Tibial nerve (tissue), 4 donors: ENCODE data around the gene BAG5. TPM values are rescaled to one million over a fixed set of nuclear protein-coding genes. Genes with fewer than 3 reads are reported as not detected.
A peak's percentile ranks its signal among the peaks of the same experiment; 100 is the strongest.

Experiments
- DNase-seq, 2 donors: peaks; one replicate each; pipeline ENCODE4 v3.0.0-alpha.2; 2019; ENCODE audit warnings: low spot score in 2 of 2
- H3K27ac ChIP-seq, 4 donors: fragments of 200-600 bp; sonication (generic) in 3 of 4; one replicate each; pipeline ENCODE4 v1.5.1; 2017 to 2019; ENCODE audit warnings: mild to moderate bottlenecking in 1 of 4
- H3K27me3 ChIP-seq, 2 donors: fragments of 200-600 bp; sonication (generic) in 1 of 2; one replicate each; pipeline versions ENCODE4 v1.5.1 to v1.6.0; 2017 to 2019
- H3K36me3 ChIP-seq, 3 donors: fragments of 200-600 bp; sonication (generic); one replicate each; pipeline ENCODE4 v1.5.1; 2018 to 2019
- H3K4me1 ChIP-seq, 4 donors: fragments of 200-600 bp; sonication (generic) in 3 of 4; one replicate each; pipeline ENCODE4 v1.5.1; 2017 to 2019
- H3K4me3 ChIP-seq, 4 donors: fragments of 200-600 bp; sonication (generic) in 3 of 4; one replicate each; pipeline ENCODE4 v1.5.1; 2017 to 2019; ENCODE audit warnings: mild to moderate bottlenecking in 1 of 4, moderate library complexity in 1 of 4
- H3K9me3 ChIP-seq, 4 donors: fragments of 200-600 bp; sonication (generic) in 3 of 4; one replicate each; pipeline ENCODE4 v1.5.1; 2017 to 2019
- EP300 ChIP-seq, 2 donors: sonication (generic); formaldehyde crosslinking; IDR thresholded peaks; one replicate each; pipeline ENCODE4 v1.6.1; 2017; ENCODE audit warnings: antibody characterized with exemption in 2 of 2, mild to moderate bottlenecking in 1 of 2
- POLR2A ChIP-seq, 2 donors: fragments of 450-650 bp; IDR thresholded peaks; one replicate each; pipeline ENCODE4 v1.6.1; 2017; ENCODE audit warnings: antibody characterized with exemption in 2 of 2, mild to moderate bottlenecking in 2 of 2, moderate library complexity in 2 of 2
- WGBS, 2 donors: methylation state at CpG; one replicate each; pipeline ENCODE4 v1.1.5; 2018; 5-methylcytosine and 5-hydroxymethylcytosine counted together
- total RNA-seq, 4 donors: library from RNA; depleted of rRNA; stranded (reverse); fragments of >200 nt; gene quantifications; one replicate each; pipeline ENCODE4 v1.1.0, GENCODE V29; 2016
- TF ChIP-seq, protein P1 (sequence below), 5 experiments: fragments of 200-600 bp in 3 of 5; fragments of 450-650 bp in 2 of 5; sonication (generic) in 3 of 5; IDR thresholded peaks; one replicate each; pipeline ENCODE4 v1.5.1; 2016 to 2019; ENCODE audit warnings: antibody characterized with exemption in 5 of 5, mild to moderate bottlenecking in 3 of 5, moderate library complexity in 2 of 5

The BAG5 gene
- total RNA-seq, 4 donors from 2014 or later, result 26.1 to 36.5 (median 31.7) TPM

DNA sequence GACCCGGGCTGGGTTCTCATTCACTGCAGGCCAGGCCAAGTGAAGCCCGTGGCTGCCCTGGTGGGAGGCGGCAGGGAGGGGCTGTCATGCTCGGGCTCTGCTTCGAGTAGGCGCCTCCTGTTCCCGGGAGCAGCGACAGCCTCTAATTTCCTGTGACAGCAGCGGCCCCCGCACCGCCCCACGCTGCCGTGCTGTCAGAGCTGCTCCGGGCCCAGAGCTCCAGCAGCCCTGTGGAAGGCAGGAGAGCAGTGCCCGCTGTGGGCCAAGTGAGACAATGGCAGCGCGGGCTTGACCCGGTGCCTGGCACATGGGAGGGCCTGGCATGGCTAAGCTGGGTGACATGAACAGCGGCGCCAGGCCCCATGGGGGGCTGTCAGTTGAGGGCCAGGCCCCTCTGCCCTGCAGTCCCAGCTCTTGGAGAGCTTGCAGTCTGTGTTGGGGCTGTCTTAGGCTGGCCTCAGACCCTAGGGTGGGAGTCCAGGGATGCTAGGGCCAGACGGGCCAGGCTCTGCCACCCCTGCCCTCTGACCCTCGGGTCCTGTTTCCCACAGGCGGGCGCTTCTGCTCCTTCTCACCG, 28.4 kb downstream of the BAG5 start:
- TF ChIP-seq POLR2A (IDR thresholded peaks at IDR 0.05) (no peak), EP300 (IDR thresholded peaks at IDR 0.05) (no peak)
- TF ChIP-seq, protein P1, sequence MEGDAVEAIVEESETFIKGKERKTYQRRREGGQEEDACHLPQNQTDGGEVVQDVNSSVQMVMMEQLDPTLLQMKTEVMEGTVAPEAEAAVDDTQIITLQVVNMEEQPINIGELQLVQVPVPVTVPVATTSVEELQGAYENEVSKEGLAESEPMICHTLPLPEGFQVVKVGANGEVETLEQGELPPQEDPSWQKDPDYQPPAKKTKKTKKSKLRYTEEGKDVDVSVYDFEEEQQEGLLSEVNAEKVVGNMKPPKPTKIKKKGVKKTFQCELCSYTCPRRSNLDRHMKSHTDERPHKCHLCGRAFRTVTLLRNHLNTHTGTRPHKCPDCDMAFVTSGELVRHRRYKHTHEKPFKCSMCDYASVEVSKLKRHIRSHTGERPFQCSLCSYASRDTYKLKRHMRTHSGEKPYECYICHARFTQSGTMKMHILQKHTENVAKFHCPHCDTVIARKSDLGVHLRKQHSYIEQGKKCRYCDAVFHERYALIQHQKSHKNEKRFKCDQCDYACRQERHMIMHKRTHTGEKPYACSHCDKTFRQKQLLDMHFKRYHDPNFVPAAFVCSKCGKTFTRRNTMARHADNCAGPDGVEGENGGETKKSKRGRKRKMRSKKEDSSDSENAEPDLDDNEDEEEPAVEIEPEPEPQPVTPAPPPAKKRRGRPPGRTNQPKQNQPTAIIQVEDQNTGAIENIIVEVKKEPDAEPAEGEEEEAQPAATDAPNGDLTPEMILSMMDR (IDR thresholded peaks at IDR 0.05), result no peak
- Histone ChIP-seq H3K9me3 (no peaks in the 10 kb centered on the region), H3K27me3 (no peaks in the 10 kb centered on the region), H3K4me3 (no peak overlapping the region), H3K4me1 (peaks cover 0 to 68% (median 25%) of the 10 kb centered on the region in 4 donors), H3K36me3 (peaks cover 0 to 65% (median 0%) of the 10 kb centered on the region in 3 donors), H3K27ac (peak overlapping the region in 2 of 4 donors; percentile 44 to 53)
- DNase-seq, result no peak
- 85 to 97% methylated on average over 10 to 16 of the region's 25 CpGs for WGBS, 2 donors

- H3K27me3 ChIP-seq, result no peaks in the 10 kb centered on the region
- H3K4me1 ChIP-seq, result peaks cover 0 to 65% (median 23%) of the 10 kb centered on the region in 4 donors
- TF ChIP-seq POLR2A (IDR thresholded peaks at IDR 0.05) (no peak), EP300 (IDR thresholded peaks at IDR 0.05) (no peak)
- TF ChIP-seq, protein P1 (IDR thresholded peaks at IDR 0.05), result no peak
- DNase-seq, result no peak
- no peaks in the 10 kb centered on the region for H3K9me3 ChIP-seq
- 79 to 80% methylated on average over 16 to 22 of the region's 23 CpGs for WGBS, 2 donors
- H3K36me3 ChIP-seq, result peaks cover 0 to 65% (median 0%) of the 10 kb centered on the region in 3 donors
- peak overlapping the region in 2 of 4 donors; percentile 36 to 44 for H3K27ac ChIP-seq
- H3K4me3 ChIP-seq, result no peak overlapping the region
Observed at GRCh38 chr14:103533137-103533998, 29.1 kb downstream of the BAG5 start.

DNA sequence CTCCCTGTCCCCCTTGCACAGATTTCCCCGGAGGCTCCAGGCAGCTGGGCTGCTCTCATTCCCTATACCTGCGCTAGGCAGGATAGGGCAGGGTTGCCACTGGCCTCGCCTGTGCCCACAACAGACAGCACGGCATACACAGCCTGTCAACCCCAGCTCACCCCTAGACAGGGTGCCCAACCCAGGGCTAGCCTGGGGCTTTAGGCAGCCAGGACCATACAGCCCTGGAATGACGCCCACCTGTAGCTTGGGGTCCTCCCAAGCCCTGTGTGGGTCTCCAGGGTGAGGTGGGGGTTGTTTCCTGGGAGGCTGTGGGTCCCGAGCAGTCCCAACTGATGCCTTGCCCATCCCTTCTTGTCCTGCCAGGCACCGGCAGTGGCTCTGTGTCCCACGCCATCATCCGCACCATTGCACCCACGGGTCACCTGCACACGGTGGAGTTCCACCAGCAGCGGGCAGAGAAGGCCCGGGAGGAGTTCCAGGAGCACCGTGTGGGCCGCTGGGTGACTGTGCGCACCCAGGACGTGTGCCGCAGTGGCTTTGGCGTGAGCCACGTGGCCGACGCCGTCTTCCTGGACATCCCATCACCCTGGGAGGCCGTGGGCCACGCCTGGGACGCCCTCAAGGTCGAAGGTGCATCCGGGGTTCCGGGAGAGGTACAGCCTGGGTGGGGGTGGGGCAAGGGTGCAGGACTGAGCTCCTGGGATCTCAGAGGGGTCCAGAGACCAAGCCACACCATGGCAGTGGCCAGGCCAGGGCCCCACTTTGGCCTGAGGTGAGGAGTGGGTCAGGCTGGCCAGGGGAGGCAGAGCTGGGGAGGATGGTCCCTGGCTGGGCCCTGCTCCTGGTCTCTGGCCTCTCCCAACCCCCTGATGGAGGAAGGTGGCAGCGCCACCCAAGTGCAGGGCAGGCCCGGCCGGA, 30.0 kb downstream of the BAG5 start:
- H3K4me3 ChIP-seq, result no peak overlapping the region
- TF ChIP-seq POLR2A (IDR thresholded peaks at IDR 0.05) (no peak), EP300 (IDR thresholded peaks at IDR 0.05) (no peak)
- TF ChIP-seq, protein P1 (IDR thresholded peaks at IDR 0.05), result no peak
- H3K36me3 ChIP-seq, result peaks cover 0 to 65% (median 0%) of the 10 kb centered on the region in 3 donors
- H3K27ac ChIP-seq, result peak overlapping the region in 1 of 4 donors; percentile 44
- no peaks in the 10 kb centered on the region for H3K9me3 ChIP-seq
- no peaks in the 10 kb centered on the region for H3K27me3 ChIP-seq
- H3K4me1 ChIP-seq, result peaks cover 0 to 67% (median 29%) of the 10 kb centered on the region in 4 donors
- DNase-seq, result no peak
- 82 to 87% methylated on average over 18 to 27 of the region's 32 CpGs for WGBS, 2 donors

DNA sequence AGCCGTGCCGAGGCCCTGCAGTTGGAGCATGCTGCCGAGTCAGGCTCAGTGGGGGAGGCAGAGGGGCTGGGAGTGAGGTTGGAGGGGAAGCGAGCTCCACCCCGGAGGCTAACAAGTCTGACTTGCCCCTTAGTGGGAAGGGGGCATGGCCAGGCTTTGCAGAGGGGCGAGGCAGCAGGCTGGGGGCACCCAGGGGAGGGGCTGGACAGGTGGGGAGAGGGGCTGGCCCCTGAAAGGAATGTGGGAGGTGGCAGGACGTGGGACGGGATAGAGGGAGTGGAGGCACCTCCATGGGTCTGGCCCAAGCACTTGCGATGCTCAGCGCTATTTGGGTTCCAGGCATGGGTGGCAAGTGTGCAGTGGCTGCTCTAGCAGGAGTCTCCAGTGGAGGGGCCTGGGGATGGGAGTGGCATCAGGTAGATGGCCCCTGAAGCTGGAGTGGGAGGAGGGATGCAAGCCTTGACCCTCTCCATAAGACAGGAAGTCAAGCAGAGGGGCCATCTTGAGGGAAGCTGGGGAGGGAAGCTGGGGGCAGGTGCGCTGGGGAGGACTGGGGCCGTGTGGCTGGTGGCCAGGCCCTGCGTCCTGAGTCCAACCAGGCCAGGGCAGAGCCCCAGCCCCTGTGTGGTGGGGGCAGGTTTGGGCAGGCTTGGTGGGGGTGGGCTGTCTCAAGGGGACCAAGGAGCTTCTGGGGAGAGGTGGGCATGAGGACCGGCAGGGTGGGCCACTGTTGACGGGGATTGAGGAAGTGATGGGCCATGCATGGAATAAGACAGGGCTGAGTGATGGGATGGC, 30.8 kb downstream of the BAG5 start:
- no peak for DNase-seq
- Histone ChIP-seq H3K4me1 (peaks cover 0 to 76% (median 32%) of the 10 kb centered on the region in 4 donors), H3K9me3 (no peaks in the 10 kb centered on the region), H3K27me3 (no peaks in the 10 kb centered on the region), H3K4me3 (no peak overlapping the region), H3K27ac (no peak overlapping the region), H3K36me3 (peaks cover 0 to 64% (median 0%) of the 10 kb centered on the region in 3 donors)
- WGBS, 2 donors, result 87 to 91% methylated on average over 15 of the region's 15 CpGs
- TF ChIP-seq POLR2A (IDR thresholded peaks at IDR 0.05) (no peak), EP300 (IDR thresholded peaks at IDR 0.05) (no peak)
- TF ChIP-seq, protein P1 (IDR thresholded peaks at IDR 0.05), result no peak
